ENCODE measurements around the gene XYLT2. TPM values are rescaled to one million over a fixed set of nuclear protein-coding genes. Genes with fewer than 3 reads are reported as not detected.

Gene XYLT2
- total and polyA plus RNA-seq, 2 of the 8 experiments (the other 6 are each of a cell fraction or from before 2014, with no cell fraction given): 28.0 to 29.9 TPM

DNA sequence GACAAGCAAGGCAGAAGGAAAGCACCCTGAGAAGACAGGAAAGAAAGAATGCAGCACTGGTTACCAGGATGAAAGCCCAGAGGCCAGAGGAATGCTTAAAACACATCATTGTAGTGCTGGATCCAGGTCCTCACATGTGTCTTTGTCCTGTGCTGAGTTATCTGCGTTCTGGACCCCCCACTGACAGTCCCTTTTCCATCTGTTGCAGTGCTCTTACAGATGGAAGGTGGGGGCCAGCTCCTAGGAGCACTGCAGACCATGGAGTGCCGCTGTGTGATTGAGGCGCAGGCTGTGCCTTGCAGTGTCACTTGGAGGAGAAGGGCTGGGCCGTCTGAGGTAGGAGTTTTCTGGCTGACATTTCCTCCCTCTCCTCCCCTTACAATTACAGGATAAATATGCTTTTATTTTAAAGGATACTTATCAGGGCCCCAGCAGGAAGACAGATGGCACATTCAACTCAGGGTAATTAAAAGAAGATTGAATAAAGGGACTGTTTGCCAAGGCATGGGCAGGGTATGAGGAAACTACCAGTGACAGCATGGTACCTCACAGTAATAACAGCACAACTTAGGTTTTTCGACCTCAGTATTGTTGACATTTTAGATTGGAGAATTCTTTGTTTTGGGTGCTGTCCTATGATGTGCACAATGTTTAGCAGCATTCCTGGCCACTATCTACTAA lies 30.1 kb downstream of the XYLT2 start:
- no peak overlapping the region for H3K4me2 ChIP-seq (ENCODE audit: insufficient read depth in 1 of 2, low read depth in 2 of 2, low read length in 2 of 2)
- H2BK120ac ChIP-seq (replicated peaks; ENCODE audit: low read depth, low read length): no peak overlapping the region
- H4K91ac ChIP-seq (replicated peaks; ENCODE audit: insufficient read length, low read length): no peak overlapping the region
- H3K79me2 ChIP-seq (ENCODE audit: control insufficient read depth in 1 of 2, insufficient read depth in 2 of 2, low read length in 2 of 2): peaks cover 0 to 17% of the 10 kb centered on the region in 2 experiments; a peak in 2 of 4 replicates
- H2AK5ac ChIP-seq (ENCODE audit: low read depth, low read length): no peak overlapping the region
- H3K9me3 ChIP-seq (ENCODE audit: insufficient read depth in 2 of 2, low read depth in 1 of 2, low read length in 1 of 2): no peaks in the 10 kb centered on the region
- no peak overlapping the region for H2BK5ac ChIP-seq (ENCODE audit: low read depth, low read length)
- no peaks in the 10 kb centered on the region; the same call in 1 of the 2 replicates for H3K79me1 ChIP-seq (ENCODE audit: low read depth, low read length)
- POLR2A ChIA-PET (ENCODE audit: partially characterized antibody): interaction anchor here (20.2 to 27.4 kb wide), 2 partner anchors 9 kb away, joined by 313 read pairs; partner anchors contain the start of genes EME1, LRRC59 and MRPL27
- no peak overlapping the region for H3K56ac ChIP-seq (replicated peaks; ENCODE audit: insufficient read length, low read depth, low read length)
- H4K5ac ChIP-seq (ENCODE audit: insufficient read length, low read depth, low read length): no peak overlapping the region
- H3K27ac ChIP-seq (ENCODE audit: low read depth, low read length): no peak overlapping the region
- H3K9ac ChIP-seq (replicated peaks in 1 of 4; ENCODE audit: extremely low read depth in 1 of 4, low read depth in 3 of 4, low read length in 3 of 4): no peak overlapping the region
- no peak overlapping the region for H3K4ac ChIP-seq (replicated peaks; ENCODE audit: insufficient read length, low read depth, low read length)
- H3K4me1 ChIP-seq (replicated peaks in 1 of 4; ENCODE audit: control insufficient read depth in 3 of 4, insufficient read depth in 4 of 4, low read length in 3 of 4): peaks cover 0 to 9% (median under 1%) of the 10 kb centered on the region in 4 experiments; a peak in 2 of 7 replicates
- H3K36me3 ChIP-seq (ENCODE audit: control insufficient read depth in 2 of 4, insufficient read depth in 4 of 4, low read length in 3 of 4): peaks cover 6 to 22% (median 10%) of the 10 kb centered on the region in 4 experiments; a peak in 6 of 8 replicates
- H4K8ac ChIP-seq (ENCODE audit: extremely low read depth, insufficient read depth, low read length): no peak overlapping the region
- 88% methylated on average over 5 of the region's 5 CpGs; no CpG with 5 or more reads in 1 of the 2 experiments for WGBS, 2 experiments (ENCODE audit: extremely low coverage in 1 of 2, insufficient coverage in 1 of 2, insufficient read length in 1 of 2, insufficient replicate concordance in 2 of 2, low coverage in 1 of 2, low lambda C conversion rate in 2 of 2, missing lambda C conversion rate in 1 of 2)
- no peak overlapping the region for H3K4me3 ChIP-seq (ENCODE audit: extremely low read depth in 1 of 4, insufficient read depth in 2 of 4, low read depth in 3 of 4, low read length in 4 of 4)
- H2BK20ac ChIP-seq (ENCODE audit: low read length): no peak overlapping the region
- no peak overlapping the region for H3K18ac ChIP-seq (ENCODE audit: extremely low read depth, low read length)
- FAIRE-seq (no peak), DNase-seq (ENCODE audit: low read depth in 1 of 2, low spot score in 2 of 2) (no peak)
- H2BK15ac ChIP-seq (ENCODE audit: low read length): no peak overlapping the region
- H3K14ac ChIP-seq (ENCODE audit: insufficient read length): no peak overlapping the region
- H3K23me2 ChIP-seq (ENCODE audit: low read depth, low read length): peaks cover 4% of the 10 kb centered on the region; the same call in 1 of the 2 replicates
- no peak overlapping the region for H2BK12ac ChIP-seq (ENCODE audit: low read depth, low read length)
- peaks cover 0 to 2% of the 10 kb centered on the region in 2 experiments for H4K20me1 ChIP-seq (replicated peaks in 1 of 2; ENCODE audit: control insufficient read depth in 1 of 2, insufficient read depth in 2 of 2, low read length in 2 of 2)
- H2AFZ ChIP-seq (ENCODE audit: low read length): no peak overlapping the region
- CTCF ChIA-PET (ENCODE audit: partially characterized antibody): interaction anchor here (2.1 to 7.0 kb wide), 3 partner anchors 12 to 21 kb away, joined by 6 to 51 read pairs (median 15); partner anchors contain the start of gene LRRC59
- no peak overlapping the region for H3K23ac ChIP-seq (ENCODE audit: insufficient read length)
- H3K27me3 ChIP-seq (replicated peaks in 1 of 4; ENCODE audit: control insufficient read depth in 3 of 4, extremely low read depth in 1 of 4, insufficient read depth in 3 of 4, low read length in 3 of 4): no peaks in the 10 kb centered on the region
- TF ChIP-seq FOSL1 (IDR thresholded peaks at IDR 0.05; ENCODE audit: insufficient read depth, low read depth, low read length) (no peak), BACH1 (IDR thresholded peaks at IDR 0.05; ENCODE audit: low read length) (no peak), CBX5 (IDR thresholded peaks at IDR 0.05; ENCODE audit: low read depth, low read length) (no peak), MAFK (IDR thresholded peaks at IDR 0.05; ENCODE audit: low read depth, low read length) (no peak), ZNF274 (IDR thresholded peaks at IDR 0.05; ENCODE audit: borderline replicate concordance, extremely low read depth, low read length) (no peak), BCL11A (IDR thresholded peaks at IDR 0.05; ENCODE audit: low read depth in 2 of 2, low read length in 2 of 2) (no peak), JUND (IDR thresholded peaks at IDR 0.05; ENCODE audit: low read length) (no peak), POLR2A (IDR thresholded peaks at IDR 0.05; ENCODE audit: control extremely low read depth in 1 of 2, low read depth in 2 of 2, low read length in 2 of 2) (no peak), ASH2L (IDR thresholded peaks at IDR 0.05; ENCODE audit: low read length) (no peak), GTF2F1 (IDR thresholded peaks at IDR 0.05; ENCODE audit: borderline replicate concordance, low read depth, low read length) (no peak), TBP (IDR thresholded peaks at IDR 0.05; ENCODE audit: low read depth, low read length) (no peak), SRF (IDR thresholded peaks at IDR 0.05; ENCODE audit: low read depth, low read length) (no peak), SIN3A (conservative IDR thresholded peaks at IDR 0.05 in 1 of 2, IDR thresholded peaks at IDR 0.05 in 1 of 2; ENCODE audit: low read depth in 1 of 2, low read length in 2 of 2) (no peak), SP1 (IDR thresholded peaks at IDR 0.05; ENCODE audit: low read depth, low read length) (no peak)
